ENCODE data around the gene FOSB. TPM values are rescaled to one million over a fixed set of nuclear protein-coding genes. Genes with fewer than 3 reads are reported as not detected.

Gene FOSB
- total and polyA plus RNA-seq, 7 donors: 0.32 to 9.4 (median 1.5) TPM

GRCh38 chr19:45470762-45471081, 2.9 kb downstream of the FOSB start:
- Histone ChIP-seq H3K4me1 (peaks cover 13% of the 10 kb centered on the region), H3K4me3 (no peak overlapping the region), H3K27ac (no peak overlapping the region), H3K9me3 (no peaks in the 10 kb centered on the region), H3K27me3 (ENCODE audit: insufficient read depth in 3 of 3, low read length in 2 of 3) (no peaks in the 10 kb centered on the region), H3K36me3 (ENCODE audit: insufficient read depth in 1 of 2, low read depth in 1 of 2) (no peaks in the 10 kb centered on the region)
- 90 to 96% (median 91%) methylated on average over 15 of the region's 15 CpGs for WGBS, 3 donors
- DNase-seq (peak in 1 of 2 donors; percentile 61), ATAC-seq (no peak)
- TF ChIP-seq CTCF (IDR thresholded peaks at IDR 0.05): no peak
- intact Hi-C loops (cut with DNase I): no loop called here

GRCh38 chr19:45471111-45471930, 3.5 kb downstream of the FOSB start:
- no peak for ATAC-seq
- intact Hi-C loops (cut with DNase I): no loop called here
- no peaks in the 10 kb centered on the region for H3K9me3 ChIP-seq
- H3K27ac ChIP-seq: no peak overlapping the region
- H3K36me3 ChIP-seq (ENCODE audit: insufficient read depth in 1 of 2, low read depth in 1 of 2): no peaks in the 10 kb centered on the region
- H3K27me3 ChIP-seq (ENCODE audit: insufficient read depth in 3 of 3, low read length in 2 of 3): no peaks in the 10 kb centered on the region
- no peak overlapping the region for H3K4me3 ChIP-seq
- 88 to 90% (median 88%) methylated on average over 16 of the region's 16 CpGs for WGBS, 3 donors
- H3K4me1 ChIP-seq: peaks cover 13% of the 10 kb centered on the region
- TF ChIP-seq CTCF (IDR thresholded peaks at IDR 0.05): no peak
- DNase-seq: no peak

- H3K27me3 ChIP-seq (ENCODE audit: insufficient read depth in 3 of 3, low read length in 2 of 3): no peaks in the 10 kb centered on the region
- H3K9me3 ChIP-seq: no peaks in the 10 kb centered on the region
- ATAC-seq (no peak), DNase-seq (no peak)
- intact Hi-C loops (cut with DNase I): no loop called here
- no peak for TF ChIP-seq CTCF (IDR thresholded peaks at IDR 0.05)
- H3K4me3 ChIP-seq: no peak overlapping the region
- H3K36me3 ChIP-seq (ENCODE audit: insufficient read depth in 1 of 2, low read depth in 1 of 2): no peaks in the 10 kb centered on the region
- 62 to 73% (median 64%) methylated on average over 7 of the region's 7 CpGs for WGBS, 3 donors
- no peak overlapping the region for H3K27ac ChIP-seq
- H3K4me1 ChIP-seq: peaks cover 11% of the 10 kb centered on the region
Measured at GRCh38 chr19:45471931-45472562, 4.3 kb downstream of the FOSB start.

GRCh38 chr19:45472563-45473366, 5.0 kb downstream of the FOSB start:
- no peak for TF ChIP-seq CTCF (IDR thresholded peaks at IDR 0.05)
- DNase-seq (no peak), ATAC-seq (no peak)
- H3K4me3 ChIP-seq: peak overlapping the region; percentile 18
- peaks cover 15% of the 10 kb centered on the region for H3K4me1 ChIP-seq
- no peaks in the 10 kb centered on the region for H3K36me3 ChIP-seq (ENCODE audit: insufficient read depth in 1 of 2, low read depth in 1 of 2)
- H3K27ac ChIP-seq: no peak overlapping the region
- H3K9me3 ChIP-seq: no peaks in the 10 kb centered on the region
- no peaks in the 10 kb centered on the region for H3K27me3 ChIP-seq (ENCODE audit: insufficient read depth in 3 of 3, low read length in 2 of 3)
- 53 to 56% (median 54%) methylated on average over 43 to 44 of the region's 44 CpGs for WGBS, 3 donors
- intact Hi-C loops (cut with DNase I): no loop called here

Data from psoas muscle (tissue), 8 donors.